ENCODE results near the gene DOLPP1. TPM values are rescaled to one million over a fixed set of nuclear protein-coding genes. Genes with fewer than 3 reads are reported as not detected.
A peak's percentile ranks its signal among the peaks of the same experiment; 100 is the strongest.
"Not testable (repeated sequence)": the region's sequence is repeated elsewhere in the genome, so short reads cannot be mapped to it uniquely, and the experiment has no call there.

Gene DOLPP1
- total RNA-seq, 1 donor from 2014 or later, result 9.5 TPM

- H3K4me1 ChIP-seq, result peaks cover 15% of the 10 kb centered on the region
- H3K27ac ChIP-seq, result no peak overlapping the region
- intact Hi-C loops (cut with DNase I), result no loop called here
- DNase-seq, result no peak
- no peak for TF ChIP-seq CTCF (IDR thresholded peaks at IDR 0.05)
- H3K27me3 ChIP-seq (ENCODE audit: low read depth), result no peaks in the 10 kb centered on the region
- ATAC-seq, result no peak
- no peaks in the 10 kb centered on the region for H3K9me3 ChIP-seq
- no peak overlapping the region for H3K4me3 ChIP-seq
- H3K36me3 ChIP-seq, result peaks cover 89% of the 10 kb centered on the region
These were observed 47.8 kb downstream of the DOLPP1 start for GRCh38 chr9:129128689-129129088.

- H3K36me3 ChIP-seq, result peaks cover 87% of the 10 kb centered on the region
- not testable (repeated sequence) for H3K27ac ChIP-seq; ATAC-seq; H3K4me3 ChIP-seq; DNase-seq; H3K9me3 ChIP-seq; H3K27me3 ChIP-seq (ENCODE audit: low read depth)
- intact Hi-C loops (cut with DNase I), result loop anchor here (10.0 kb wide), 1 partner anchor 485 kb away; no protein-coding TSS in a partner anchor
- peaks cover 15% of the 10 kb centered on the region for H3K4me1 ChIP-seq
These were observed 49.4 kb downstream of the DOLPP1 start for GRCh38 chr9:129130271-129130670.

GRCh38 chr9:129130791-129131190, 49.9 kb downstream of the DOLPP1 start:
- TF ChIP-seq CTCF (IDR thresholded peaks at IDR 0.05), result no peak
- intact Hi-C loops (cut with DNase I), result loop anchor here (10.0 kb wide), 1 partner anchor 484 kb away; no protein-coding TSS in a partner anchor
- Histone ChIP-seq H3K36me3 (peaks cover 87% of the 10 kb centered on the region), H3K27me3 (ENCODE audit: low read depth) (no peaks in the 10 kb centered on the region), H3K27ac (no peak overlapping the region), H3K9me3 (no peaks in the 10 kb centered on the region), H3K4me3 (no peak overlapping the region), H3K4me1 (peaks cover 15% of the 10 kb centered on the region)
- ATAC-seq, result no peak
- no peak for DNase-seq

- Histone ChIP-seq H3K4me3 (no peak overlapping the region), H3K27me3 (ENCODE audit: low read depth) (no peaks in the 10 kb centered on the region), H3K36me3 (peaks cover 88% of the 10 kb centered on the region), H3K9me3 (no peaks in the 10 kb centered on the region), H3K4me1 (peaks cover 15% of the 10 kb centered on the region), H3K27ac (no peak overlapping the region)
- TF ChIP-seq CTCF (IDR thresholded peaks at IDR 0.05), result peak; percentile 99
- intact Hi-C loops (cut with DNase I), result loop anchor here (10.0 kb wide), 1 partner anchor 483 kb away; no protein-coding TSS in a partner anchor
- DNase-seq (peak; percentile 84), ATAC-seq (peak; percentile 93 to 95)
These were observed 50.6 kb downstream of the DOLPP1 start for GRCh38 chr9:129131300-129132145.

GRCh38 chr9:129133082-129133481, 52.2 kb downstream of the DOLPP1 start:
- Histone ChIP-seq H3K4me1 (peaks cover 20% of the 10 kb centered on the region), H3K36me3 (peaks cover 88% of the 10 kb centered on the region), H3K4me3 (no peak overlapping the region), H3K27ac (no peak overlapping the region), H3K9me3 (no peaks in the 10 kb centered on the region), H3K27me3 (ENCODE audit: low read depth) (no peaks in the 10 kb centered on the region)
- TF ChIP-seq CTCF (IDR thresholded peaks at IDR 0.05), result no peak
- ATAC-seq, result no peak
- no peak for DNase-seq
- intact Hi-C loops (cut with DNase I), result loop anchor here (10.0 kb wide), 1 partner anchor 482 kb away; no protein-coding TSS in a partner anchor

- DNase-seq, result no peak
These were observed 54.6 kb downstream of the DOLPP1 start for GRCh38 chr9:129135476-129135875.

More at GRCh38 chr9:129135476-129135875, 54.6 kb downstream of the DOLPP1 start:
- ATAC-seq, result no peak
- Histone ChIP-seq H3K9me3 (no peaks in the 10 kb centered on the region), H3K4me1 (peaks cover 44% of the 10 kb centered on the region), H3K27me3 (ENCODE audit: low read depth) (no peaks in the 10 kb centered on the region), H3K36me3 (peaks cover 71% of the 10 kb centered on the region), H3K4me3 (no peak overlapping the region), H3K27ac (no peak overlapping the region)
- intact Hi-C loops (cut with DNase I), result loop anchor here (10.0 kb wide), 1 partner anchor 479 kb away; no protein-coding TSS in a partner anchor
- no peak for TF ChIP-seq CTCF (IDR thresholded peaks at IDR 0.05)
